B cell (primary cell): ENCODE data around the gene ADM5. TPM values are rescaled to one million over a fixed set of nuclear protein-coding genes. Genes with fewer than 3 reads are reported as not detected.

Experiments used
- ATAC-seq: fragments of 200-7000 bp; cut with Tn5 transposase; one replicate; pipeline ENCODE4 v1.10.0; 2021; ENCODE audit warnings: low read depth, mild to moderate bottlenecking, moderate number of reproducible peaks, moderate library complexity
- CTCF ChIA-PET: fragments of 350-600 bp; sonication (Branson Sonifier 250); formaldehyde crosslinking; loops from one replicate; lab custom pipeline; 2021; ENCODE audit warnings: antibody characterized with exemption, inconsistent platforms; lab: Charles Lee
- POLR2A ChIA-PET: fragments of 350-600 bp; sonication (Branson Sonifier 250); formaldehyde crosslinking; loops from one replicate; lab custom pipeline; 2021; ENCODE audit warnings: antibody characterized with exemption; lab: Charles Lee
- DNase-seq: peaks from one replicate; pipeline ENCODE4 v3.0.0; 2013
- H2AFZ ChIP-seq: 2 replicates; pipeline ENCODE4 v1.6.1; 2012; ENCODE audit warnings: mild to moderate bottlenecking, low read depth, low read length; ENCODE audit not compliant: insufficient read depth, poor library complexity, severe bottlenecking
- H3K27ac ChIP-seq, 2 donors: 1 replicate in 1 of 2; 2 replicates in 1 of 2; pipeline ENCODE4 v1.5.1; 2012 to 2013; ENCODE audit warnings: low read length in 2 of 2, mild to moderate bottlenecking in 2 of 2, moderate library complexity in 1 of 2
- H3K27me3 ChIP-seq, 4 experiments: fragments of 200-600 bp in 1 of 4; sonication (generic) in 1 of 4; replicated peaks in 1 of 4; 1 replicate in 2 of 4; 2 replicates in 2 of 4; pipeline versions ENCODE4 v1.6.1 to v1.7.0; 2013 to 2016; ENCODE audit warnings: low read length in 3 of 4, mild to moderate bottlenecking in 2 of 4, mixed read lengths in 1 of 4, moderate library complexity in 1 of 4; ENCODE audit not compliant: insufficient read depth in 4 of 4, control insufficient read depth in 3 of 4; ENCODE audit errors: control extremely low read depth in 1 of 4
- H3K36me3 ChIP-seq, 2 experiments: replicated peaks in 1 of 2; 1 replicate in 1 of 2; 2 replicates in 1 of 2; pipeline versions ENCODE4 v1.6.1 to v1.7.1; 2013; ENCODE audit warnings: low read length in 1 of 2; ENCODE audit not compliant: insufficient read depth in 2 of 2, control insufficient read depth in 1 of 2; ENCODE audit errors: control extremely low read depth in 1 of 2, extremely low read depth in 1 of 2
- H3K4me1 ChIP-seq, 2 donors: fragments of 200-600 bp in 1 of 2; sonication (generic) in 1 of 2; 1 replicate in 1 of 2; 2 replicates in 1 of 2; pipeline versions ENCODE4 v1.5.1 to v1.6.1; 2013 to 2017; ENCODE audit warnings: low read length in 2 of 2; ENCODE audit not compliant: control insufficient read depth in 2 of 2, insufficient read depth in 2 of 2
- H3K4me2 ChIP-seq: replicated peaks from 2 replicates; pipeline ENCODE3; 2012; ENCODE audit warnings: mild to moderate bottlenecking, low read depth, low read length; ENCODE audit not compliant: poor library complexity, severe bottlenecking
- H3K4me3 ChIP-seq, 5 experiments: fragments of 200-600 bp in 1 of 5; sonication (generic) in 1 of 5; 1 replicate in 3 of 5; 2 replicates in 2 of 5; pipeline versions ENCODE4 v1.5.1 to v1.7.0; 2011 to 2016; ENCODE audit warnings: low read length in 4 of 5, mild to moderate bottlenecking in 4 of 5, low read depth in 2 of 5, control low read depth in 1 of 5, moderate library complexity in 1 of 5; ENCODE audit not compliant: insufficient read depth in 1 of 5; ENCODE audit errors: control extremely low read depth in 1 of 5, extremely low read depth in 1 of 5
- H3K79me2 ChIP-seq: fragments of 200-600 bp; sonication (generic); one replicate; pipeline ENCODE4 v1.6.0; 2016; ENCODE audit warnings: low read length; ENCODE audit not compliant: control insufficient read depth, insufficient read depth
- H3K9ac ChIP-seq: fragments of 200-600 bp; sonication (generic); 2 replicates; pipeline ENCODE4 v1.6.1; 2017; ENCODE audit warnings: mild to moderate bottlenecking, low read length, moderate library complexity
- H3K9me3 ChIP-seq, 3 donors: one replicate each; pipeline versions ENCODE4 v1.6.1 to v1.7.1; 2013; ENCODE audit warnings: low read length in 2 of 3; ENCODE audit not compliant: control insufficient read depth in 2 of 3, insufficient read depth in 1 of 3; ENCODE audit errors: control extremely low read depth in 1 of 3
- H4K20me1 ChIP-seq: 2 replicates; pipeline ENCODE4 v1.6.0; 2012; ENCODE audit warnings: mild to moderate bottlenecking, low read length; ENCODE audit not compliant: insufficient read depth, control insufficient read depth, poor library complexity, severe bottlenecking
- H3K27ac Mint-ChIP-seq: one replicate; pipeline ENCODE4 v1.8.0; 2021; ENCODE audit warnings: mixed read lengths
- H3K27me3 Mint-ChIP-seq: one replicate; pipeline ENCODE4 v1.8.0; 2021; ENCODE audit warnings: mixed read lengths
- H3K4me1 Mint-ChIP-seq: one replicate; pipeline ENCODE4 v1.8.0; 2021; ENCODE audit warnings: mixed read lengths
- H3K4me3 Mint-ChIP-seq: one replicate; pipeline ENCODE4 v1.8.0; 2021; ENCODE audit warnings: mixed read lengths
- H3K9me3 Mint-ChIP-seq: one replicate; pipeline ENCODE4 v1.8.0; 2022; ENCODE audit warnings: mixed read lengths; ENCODE audit not compliant: insufficient read depth
- EZH2 ChIP-seq: IDR thresholded peaks from 2 replicates; pipeline ENCODE4 v1.6.1; 2012; ENCODE audit warnings: borderline replicate concordance, low read depth, mild to moderate bottlenecking, moderate library complexity, low read length; ENCODE audit not compliant: insufficient read depth, poor library complexity, severe bottlenecking
- WGBS: methylation state at CpG from one replicate; pipeline ENCODE4 v1.1.5; 2013; ENCODE audit warnings: missing lambda C conversion rate; ENCODE audit not compliant: insufficient coverage; 5-methylcytosine and 5-hydroxymethylcytosine counted together
- intact Hi-C: fragments of 100-400 bp; cut with micrococcal nuclease; formaldehyde crosslinking; loops from one replicate; pipeline ENCODE4 v1.10.0; 2022
- polyA plus RNA-seq: library from polyadenylated mRNA; depleted of rRNA; stranded (reverse); fragments of >200 nt; gene quantifications from 2 replicates; pipeline ENCODE4 v1.2.3, GENCODE V29; 2012
- total RNA-seq, 2 donors: library from RNA; stranded (reverse); fragments of 120-200 nt in 1 of 2; gene quantifications; 1 replicate in 1 of 2; 2 replicates in 1 of 2; pipeline versions ENCODE4 v1.2.3 to v1.2.4, GENCODE V29; 2013 to 2022
- TF ChIP-seq, protein P1 (sequence below): fragments of 200-600 bp; IDR thresholded peaks from one replicate; pipeline ENCODE4 v1.8.0; 2022; ENCODE audit warnings: antibody characterized with exemption, mild to moderate bottlenecking

Gene ADM5
- total and polyA plus RNA-seq, 2 donors (not counting 1 experiment from before 2014, with no cell fraction given): 5.6 to 8.4 TPM

DNA sequence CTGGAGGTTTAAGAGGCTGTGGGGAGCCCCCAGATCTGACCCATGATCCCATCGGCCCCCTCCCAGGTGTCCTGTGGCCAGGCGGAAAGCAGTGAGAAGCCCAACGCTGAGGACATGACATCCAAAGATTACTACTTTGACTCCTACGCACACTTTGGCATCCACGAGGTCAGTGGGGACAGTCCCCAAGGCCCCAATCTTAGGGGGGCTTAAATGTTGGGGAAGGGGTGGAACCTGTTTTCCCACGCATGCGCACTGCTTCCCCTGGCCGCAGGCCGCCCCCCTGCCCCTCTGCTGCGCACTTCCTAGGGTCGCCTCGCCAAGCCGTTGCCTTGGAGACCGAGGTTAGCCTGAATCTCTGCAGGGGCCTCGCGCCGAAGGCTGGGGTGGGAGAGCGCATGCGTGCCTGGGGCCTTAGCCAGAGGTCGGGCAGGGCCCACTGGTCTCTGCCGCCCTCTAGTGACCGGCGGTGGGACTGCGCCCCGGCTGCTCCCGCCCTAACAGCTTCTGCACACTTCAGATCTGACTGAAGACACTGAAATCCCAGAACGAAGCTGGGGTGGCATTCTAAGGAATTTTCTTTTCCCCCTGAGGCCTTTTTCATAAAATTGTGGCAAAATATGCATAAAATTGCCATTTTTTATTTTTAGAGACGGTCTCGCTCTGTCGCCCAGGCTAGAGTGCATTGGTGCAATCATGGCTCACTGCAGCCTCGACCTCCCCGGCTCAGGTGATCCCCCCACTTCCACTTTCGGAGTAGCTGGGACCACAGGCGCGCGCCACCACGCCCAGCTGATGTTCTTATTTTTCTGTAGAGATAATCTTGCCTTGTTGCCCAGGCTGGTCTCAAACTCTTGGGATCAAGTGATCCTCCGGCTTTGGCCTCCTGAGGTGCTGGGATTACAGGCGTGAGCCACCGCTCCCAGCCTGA is 8.7 kb upstream of the ADM5 start:
- 37% methylated on average over 36 of the region's 40 CpGs for WGBS
- Histone ChIP-seq H2AFZ (no peak overlapping the region), H3K27me3 (no peaks in the 10 kb centered on the region), H3K79me2 (peaks cover 61% of the 10 kb centered on the region), H3K4me2 (peak overlapping the region; percentile 48), H3K4me1 (peaks cover 32 to 41% of the 10 kb centered on the region in 2 donors), H3K9ac (no peak overlapping the region), H4K20me1 (peaks cover 78% of the 10 kb centered on the region), H3K27ac (peak overlapping the region; percentile 41 to 93), H3K36me3 (peaks cover 0 to 48% of the 10 kb centered on the region in 2 experiments), H3K4me3 (no peak overlapping the region), H3K9me3 (peaks cover 0 to 5% (median 0%) of the 10 kb centered on the region in 3 donors)
- peak; percentile 93 for DNase-seq
- no peaks in the 10 kb centered on the region for H3K9me3 Mint-ChIP-seq
- ChIA-PET CTCF (interaction anchor here (0.6 to 1.9 kb wide), 24 partner anchors 9 to 459 kb away, joined by 3 to 10 read pairs (median 4); partner anchors contain the start of genes CPT1C, FLT3LG, NOSIP and PRRG2), POLR2A (interaction anchor here (0.6 to 0.9 kb wide), 4 partner anchors 15 to 472 kb away, joined by 3 to 6 read pairs (median 3); partner anchors contain the start of genes BCL2L12 and IRF3)
- TF ChIP-seq EZH2: no peak
- TF ChIP-seq, protein P1, sequence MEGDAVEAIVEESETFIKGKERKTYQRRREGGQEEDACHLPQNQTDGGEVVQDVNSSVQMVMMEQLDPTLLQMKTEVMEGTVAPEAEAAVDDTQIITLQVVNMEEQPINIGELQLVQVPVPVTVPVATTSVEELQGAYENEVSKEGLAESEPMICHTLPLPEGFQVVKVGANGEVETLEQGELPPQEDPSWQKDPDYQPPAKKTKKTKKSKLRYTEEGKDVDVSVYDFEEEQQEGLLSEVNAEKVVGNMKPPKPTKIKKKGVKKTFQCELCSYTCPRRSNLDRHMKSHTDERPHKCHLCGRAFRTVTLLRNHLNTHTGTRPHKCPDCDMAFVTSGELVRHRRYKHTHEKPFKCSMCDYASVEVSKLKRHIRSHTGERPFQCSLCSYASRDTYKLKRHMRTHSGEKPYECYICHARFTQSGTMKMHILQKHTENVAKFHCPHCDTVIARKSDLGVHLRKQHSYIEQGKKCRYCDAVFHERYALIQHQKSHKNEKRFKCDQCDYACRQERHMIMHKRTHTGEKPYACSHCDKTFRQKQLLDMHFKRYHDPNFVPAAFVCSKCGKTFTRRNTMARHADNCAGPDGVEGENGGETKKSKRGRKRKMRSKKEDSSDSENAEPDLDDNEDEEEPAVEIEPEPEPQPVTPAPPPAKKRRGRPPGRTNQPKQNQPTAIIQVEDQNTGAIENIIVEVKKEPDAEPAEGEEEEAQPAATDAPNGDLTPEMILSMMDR: peak; percentile 98
- peak overlapping the region; percentile 70 for H3K27ac Mint-ChIP-seq
- H3K4me3 Mint-ChIP-seq: peak overlapping the region; percentile 52
- peak; percentile 16 for ATAC-seq
- intact Hi-C loops: loop anchor here (1.0 kb wide), 1 partner anchor 90 kb away; no protein-coding TSS in a partner anchor
- H3K27me3 Mint-ChIP-seq: no peaks in the 10 kb centered on the region
- peaks cover 42% of the 10 kb centered on the region for H3K4me1 Mint-ChIP-seq
